GM19025 (cell line): ENCODE results near the gene PRKCD.

Experiments used
- ATAC-seq: cut with Tn5 transposase; IDR thresholded peaks from one replicate; pipeline ENCODE4 v1.9.1; 2021; ENCODE audit warnings: mild to moderate bottlenecking, low read depth, moderate library complexity; ENCODE audit not compliant: unreplicated experiment

PRKCD gene

DNA sequence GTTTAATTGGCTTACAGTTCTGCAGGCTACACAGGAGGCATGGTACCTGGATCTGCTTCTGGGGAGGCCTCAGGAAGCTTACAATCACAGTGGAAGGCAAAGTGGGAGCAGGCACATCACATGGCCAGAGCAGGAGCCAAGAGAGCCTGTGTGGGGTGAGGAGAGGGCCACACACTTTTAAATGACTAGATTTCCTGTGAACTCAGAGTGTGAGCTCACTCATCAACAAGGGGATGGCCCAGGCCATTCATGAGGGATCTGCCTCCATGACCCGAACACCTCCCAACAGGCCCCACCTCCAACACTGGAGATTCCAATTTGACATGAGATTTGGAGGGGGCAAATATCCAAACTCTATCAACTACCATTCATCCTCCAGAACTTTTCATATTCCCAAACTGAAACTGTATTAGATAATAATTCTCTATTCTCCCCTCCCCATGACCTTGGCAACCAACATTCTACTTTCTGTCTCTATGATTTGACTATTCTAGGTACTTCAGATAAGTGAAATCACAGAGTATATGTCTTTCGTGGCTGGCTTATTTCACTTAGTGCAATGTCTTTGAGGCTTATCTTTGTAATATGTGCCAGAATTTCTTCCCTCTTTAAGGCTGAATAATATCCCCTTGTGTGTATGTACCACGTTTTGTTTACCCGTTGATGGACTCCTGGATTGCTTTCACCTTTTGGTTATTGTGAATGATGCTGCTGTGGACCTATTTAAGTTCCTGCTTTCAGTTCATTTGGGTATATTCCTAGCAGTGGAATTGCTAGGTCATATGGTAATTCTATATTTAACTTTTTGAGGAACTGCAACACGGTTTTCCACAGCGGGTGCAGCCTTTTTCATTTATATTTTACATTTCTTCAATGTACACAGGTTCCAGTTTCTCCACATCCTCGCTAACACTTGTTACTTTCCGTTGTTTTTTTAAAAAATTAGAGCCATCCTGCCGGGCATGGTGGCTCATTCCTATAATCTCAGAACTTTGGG is 51.0 kb downstream of the PRKCD start:
- ATAC-seq: no peak

DNA sequence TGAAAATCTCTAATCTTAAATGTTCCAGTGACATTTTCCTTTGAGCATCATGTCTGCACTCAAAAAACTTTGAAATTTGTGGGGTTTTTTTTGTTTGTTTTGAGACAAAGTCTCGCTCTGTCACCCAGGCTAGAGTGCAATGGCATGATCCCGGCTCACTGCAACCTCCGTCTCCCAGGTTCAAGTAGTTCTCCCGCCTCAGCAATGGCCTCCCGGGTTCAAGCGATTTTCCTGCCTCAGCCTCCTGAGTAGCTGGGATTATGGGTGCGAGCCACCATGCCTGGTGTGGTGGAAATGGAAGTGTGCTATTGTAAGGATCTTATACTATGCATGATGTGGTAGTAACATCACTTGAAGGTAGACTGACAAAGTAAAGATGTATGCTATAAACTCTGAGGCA is 52.3 kb downstream of the PRKCD start:
- no peak for ATAC-seq

DNA sequence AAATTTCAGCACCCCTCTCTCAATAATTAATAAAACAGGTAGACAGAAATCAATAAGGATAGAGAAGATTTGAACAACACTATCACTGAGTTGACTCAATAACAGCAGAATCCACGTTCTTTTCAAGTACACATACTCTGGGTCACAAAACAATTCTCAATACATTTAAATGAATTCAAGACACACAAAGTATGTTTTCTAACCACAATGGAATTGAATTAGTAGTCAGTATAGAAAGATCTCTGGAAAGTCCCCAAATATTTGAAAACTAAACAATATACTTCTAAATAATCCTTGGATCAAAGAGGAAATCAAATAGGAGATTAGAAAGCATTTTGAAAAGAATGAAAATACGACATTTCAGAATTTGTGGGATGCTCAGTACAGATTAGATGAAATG is 54.8 kb downstream of the PRKCD start:
- no peak for ATAC-seq

DNA sequence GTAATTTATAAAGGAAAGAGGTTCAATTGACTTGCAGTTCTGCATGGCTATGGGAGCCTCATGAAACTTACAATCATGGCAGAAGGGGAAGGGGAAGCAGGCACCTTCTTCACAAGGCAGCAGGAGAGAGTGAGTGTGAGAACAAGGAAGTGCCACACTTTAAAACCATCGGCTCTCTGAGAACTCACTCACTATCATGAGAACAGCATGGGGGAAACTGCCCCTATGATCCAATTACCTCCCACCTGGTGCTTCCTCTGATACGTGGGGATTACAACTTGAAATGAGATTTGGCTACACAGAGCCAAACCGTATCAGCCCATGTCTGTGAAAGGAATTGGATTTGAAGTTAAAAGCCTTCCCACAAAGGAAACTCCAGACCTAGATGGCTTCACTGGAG is 55.7 kb downstream of the PRKCD start:
- no peak for ATAC-seq

DNA sequence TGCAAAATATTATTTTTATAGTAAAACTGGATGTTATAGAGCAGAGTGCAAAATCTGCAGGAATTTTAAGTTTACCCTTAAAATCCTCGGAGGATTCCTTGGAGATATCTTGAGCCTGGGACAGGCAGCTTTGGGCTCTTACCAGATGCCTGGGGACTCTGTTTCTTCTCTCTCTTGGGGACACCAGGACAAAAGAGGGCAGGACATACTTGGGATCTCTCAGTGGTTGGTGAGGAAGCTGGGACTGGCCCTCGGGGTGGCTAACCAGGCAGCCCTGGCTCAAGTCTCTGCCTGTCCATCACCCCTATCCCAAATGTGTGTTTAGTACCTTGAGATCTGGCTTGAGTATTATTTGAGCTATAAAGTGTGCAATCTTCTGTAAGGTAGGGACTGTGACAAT is 56.2 kb downstream of the PRKCD start:
- ATAC-seq: no peak

DNA sequence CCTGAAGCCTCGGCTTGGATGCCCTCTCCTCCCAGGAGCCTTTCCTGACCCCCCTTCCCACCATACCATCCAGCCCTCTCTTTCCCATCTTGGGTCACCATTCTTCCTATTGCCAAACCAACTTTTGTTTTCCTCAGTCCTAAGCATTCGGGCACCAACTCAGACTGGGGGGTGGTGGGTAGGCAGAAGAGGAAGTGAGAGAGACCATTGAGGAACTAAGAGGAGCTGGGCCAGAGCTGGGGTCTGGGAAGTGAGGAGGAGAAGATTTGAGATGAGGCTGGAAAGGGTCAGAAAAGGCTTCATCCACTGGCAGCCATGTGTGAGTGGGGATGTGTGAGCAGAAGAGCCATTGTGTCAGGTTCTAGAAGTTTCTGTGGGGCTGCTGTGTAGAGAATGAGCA is 57.1 kb downstream of the PRKCD start:
- no peak for ATAC-seq

DNA sequence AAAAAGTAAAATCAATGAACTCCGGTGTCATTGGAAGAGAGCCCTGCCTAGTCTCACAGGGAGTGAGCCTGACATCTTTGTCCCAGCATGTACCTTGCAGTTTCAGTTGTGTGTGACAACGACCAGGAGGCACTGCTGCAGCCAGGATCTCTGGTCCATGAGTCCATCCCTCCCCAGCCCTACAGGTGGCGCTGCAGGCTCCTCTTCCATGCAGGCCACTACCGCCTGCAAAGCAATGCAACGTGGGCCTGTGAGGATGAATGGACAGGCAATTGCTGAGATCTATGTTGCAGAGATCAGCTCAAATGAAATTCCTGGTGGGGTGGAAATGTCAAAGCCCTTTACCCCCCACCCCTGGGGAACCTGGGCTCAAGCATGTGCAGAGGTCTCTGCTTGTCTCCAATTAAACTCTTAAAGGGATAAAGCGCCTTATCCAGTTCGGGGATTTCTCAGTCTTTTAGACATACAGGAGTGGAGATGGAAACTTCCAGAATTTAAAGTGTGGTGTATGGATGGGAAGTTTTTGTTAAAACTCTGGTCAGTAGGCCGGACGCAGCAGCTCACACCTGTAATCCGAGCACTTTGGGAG is 59.0 kb downstream of the PRKCD start:
- no peak for ATAC-seq

DNA sequence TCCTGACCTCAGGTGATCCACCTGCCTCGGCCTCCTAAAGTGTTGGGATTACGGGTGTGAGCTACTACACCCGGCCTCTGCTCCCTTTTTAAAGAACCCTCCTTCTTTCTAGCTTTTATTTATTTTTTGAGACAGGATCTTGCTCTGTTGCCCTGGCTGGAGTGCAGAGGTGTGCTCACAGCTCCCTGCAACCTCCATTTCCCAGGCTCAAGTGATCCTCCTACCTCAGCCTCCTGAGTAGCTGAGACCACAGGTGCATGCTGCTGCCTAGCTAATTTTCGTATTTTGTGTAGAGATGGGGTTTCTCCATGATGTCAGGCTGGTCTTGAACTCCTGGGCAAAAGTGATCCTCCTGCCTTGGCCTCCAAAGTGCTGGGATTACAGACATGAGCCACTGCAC is 60.3 kb downstream of the PRKCD start:
- no peak for ATAC-seq

DNA sequence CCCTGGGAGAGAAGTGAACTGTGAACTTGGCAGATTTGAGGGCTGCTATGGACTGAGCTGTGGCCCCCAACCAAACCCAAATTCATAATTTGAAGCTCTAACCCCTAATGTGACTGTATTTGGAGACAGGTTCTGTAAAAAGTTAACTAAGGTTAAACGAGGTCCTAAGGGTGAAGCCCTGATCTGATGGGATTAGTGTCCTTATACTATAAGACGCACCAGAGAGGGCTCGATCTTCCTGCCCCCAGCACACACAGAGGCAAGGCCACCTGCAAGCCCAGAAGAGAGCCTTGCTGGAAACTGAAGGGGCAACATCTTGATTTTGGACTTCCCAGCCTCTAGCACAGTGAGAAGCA is 60.8 kb downstream of the PRKCD start:
- no peak for ATAC-seq

DNA sequence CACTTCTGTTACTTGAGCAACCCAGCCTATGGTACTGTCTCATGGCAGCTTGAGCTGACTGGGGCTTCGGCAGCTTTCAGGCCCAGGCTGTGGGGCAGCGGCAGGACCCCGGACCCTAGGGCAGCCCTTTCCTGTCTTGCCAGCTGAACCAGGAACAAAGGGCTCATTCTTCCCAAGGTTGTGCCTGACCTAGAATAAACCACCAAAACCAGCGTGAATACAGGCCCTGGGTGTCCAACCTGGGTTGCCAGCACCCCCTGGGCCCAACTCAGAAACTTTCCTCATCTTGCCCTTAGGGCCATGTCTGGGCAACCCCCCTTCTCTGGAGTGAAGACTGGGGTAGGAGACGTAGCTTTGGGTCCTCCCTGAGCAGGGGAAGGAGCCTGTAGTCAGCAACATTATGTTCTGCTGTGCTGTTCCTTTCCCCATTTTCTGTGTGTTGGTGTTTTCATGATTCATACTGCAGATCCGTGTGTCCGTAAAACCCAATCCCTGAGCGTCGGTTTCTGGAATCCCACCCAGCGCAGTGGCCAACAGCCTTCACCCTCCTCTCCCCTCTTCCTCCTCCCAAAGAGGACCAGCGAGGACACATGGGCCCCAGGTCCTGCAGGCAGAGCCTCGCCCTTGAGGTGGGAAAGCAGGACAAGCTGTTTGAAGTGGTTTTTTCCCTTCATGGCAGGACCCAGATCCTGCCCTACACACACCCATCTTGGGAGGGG is 61.3 kb downstream of the PRKCD start:
- ATAC-seq: no peak

DNA sequence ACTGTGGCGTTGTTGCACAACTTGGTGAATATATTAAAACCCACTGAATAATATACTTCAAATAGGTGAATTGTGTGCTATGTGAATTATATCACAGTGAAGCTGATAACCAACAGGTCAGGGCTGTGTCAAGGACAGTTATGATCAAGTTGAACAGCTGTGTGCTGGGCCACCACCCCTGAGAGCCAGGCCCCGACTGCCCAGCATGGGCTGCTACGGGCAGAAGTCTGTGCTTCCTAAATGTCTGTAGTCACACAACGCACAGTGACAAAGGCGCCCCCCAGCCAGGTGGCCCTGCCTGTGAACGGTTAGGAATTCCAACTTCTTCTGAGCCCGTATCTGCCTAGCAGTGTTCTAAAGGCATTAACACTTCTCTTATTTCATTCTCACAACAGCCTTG is 62.0 kb downstream of the PRKCD start:
- ATAC-seq: no peak

DNA sequence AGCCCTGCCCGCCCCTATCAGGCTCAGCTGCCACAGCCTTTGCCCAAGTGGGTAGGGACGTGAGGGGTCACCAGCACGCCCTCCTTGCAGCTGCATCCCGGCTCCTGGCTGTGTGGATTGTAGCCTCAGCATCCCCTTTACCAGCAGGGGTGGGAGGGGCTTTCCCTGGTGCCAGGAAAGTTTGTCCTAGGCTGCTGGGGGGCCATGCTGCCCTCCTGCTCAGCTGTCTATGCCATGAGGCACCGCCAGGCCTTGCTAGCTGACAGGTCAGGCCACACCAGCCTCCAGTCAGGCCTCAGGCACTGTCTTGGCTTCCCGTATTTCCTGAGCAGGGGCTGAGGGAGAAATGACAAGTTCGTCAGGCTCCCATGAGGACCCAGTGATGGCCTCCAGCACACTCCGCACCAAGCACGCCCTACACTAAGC is 62.5 kb downstream of the PRKCD start:
- ATAC-seq: no peak

DNA sequence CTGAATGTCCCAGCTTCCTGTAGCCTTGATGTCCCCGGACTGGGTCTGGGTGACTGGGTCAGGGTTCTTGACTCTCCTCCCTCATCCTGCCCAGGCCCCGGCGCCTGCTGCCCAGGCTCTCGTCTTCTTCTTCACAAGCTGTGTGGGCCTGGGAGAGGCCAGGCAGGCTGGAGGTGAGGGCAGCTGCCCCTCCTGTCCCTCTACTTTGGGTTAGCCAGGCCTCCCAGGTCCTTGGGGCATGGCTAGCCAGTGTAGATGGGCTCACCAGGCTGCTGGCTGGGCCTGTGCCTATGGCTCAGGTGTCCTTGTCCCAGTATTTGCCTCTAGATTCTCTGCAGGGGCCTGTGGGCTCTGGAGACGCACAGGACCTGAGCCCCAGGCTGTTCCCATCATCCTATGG is 63.0 kb downstream of the PRKCD start:
- ATAC-seq: no peak

DNA sequence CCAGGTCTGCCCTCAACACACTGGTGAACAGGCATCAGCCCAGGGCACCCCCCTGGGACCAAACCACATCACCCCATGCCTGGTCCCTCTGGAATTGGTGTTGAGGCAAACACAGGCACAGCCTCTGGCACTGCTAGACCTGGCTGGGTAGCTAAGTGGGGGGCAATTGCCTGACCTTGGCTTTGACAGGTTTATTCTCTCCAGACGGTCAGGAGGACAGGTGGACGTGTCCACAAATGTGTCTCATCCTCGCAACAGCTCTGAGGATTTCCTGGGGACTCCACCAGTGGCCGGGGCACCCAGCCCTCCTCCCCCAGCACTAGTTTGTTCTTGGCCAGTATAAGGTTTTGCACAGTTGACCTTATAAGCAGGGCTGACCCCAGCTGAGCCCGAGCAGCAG is 63.5 kb downstream of the PRKCD start:
- no peak for ATAC-seq

DNA sequence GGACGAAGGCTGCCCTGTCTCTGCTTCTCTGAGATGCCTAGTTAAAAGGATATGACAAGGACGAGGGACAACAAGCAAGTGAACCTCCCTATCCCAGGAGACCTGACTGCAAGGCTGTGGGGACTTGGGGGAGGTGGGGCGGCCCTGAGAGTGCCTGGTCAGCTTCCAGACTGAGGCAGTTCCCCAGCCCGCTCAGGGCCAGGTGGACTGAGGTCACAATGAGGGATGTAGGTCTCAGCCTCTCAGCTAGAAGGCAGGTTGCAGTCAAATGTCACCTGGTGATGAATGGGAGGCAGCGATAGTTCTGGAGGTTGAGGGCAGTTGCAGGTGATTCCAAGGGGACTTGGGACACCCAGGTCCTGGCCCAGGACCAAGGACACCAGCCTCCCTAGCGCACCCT is 64.2 kb downstream of the PRKCD start:
- ATAC-seq: no peak

DNA sequence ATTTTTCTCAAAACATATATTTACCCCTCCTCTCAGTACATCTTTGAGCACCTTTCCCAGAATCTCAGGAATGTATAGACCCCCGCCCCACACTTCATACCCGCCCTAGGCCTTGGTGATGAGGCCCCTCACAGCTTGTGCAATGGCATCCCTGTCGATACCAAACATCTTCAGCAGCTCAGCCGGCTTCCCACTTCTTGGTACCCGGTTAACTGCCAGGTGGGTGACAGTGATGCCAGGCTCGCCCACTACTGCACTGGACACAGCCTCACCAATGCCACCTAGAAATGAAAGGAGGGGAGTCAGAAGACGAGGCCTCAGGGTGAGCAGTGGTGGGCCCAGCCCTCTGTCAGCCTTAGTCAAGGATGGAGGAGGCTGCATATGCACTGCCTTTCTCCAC is 64.6 kb downstream of the PRKCD start:
- no peak for ATAC-seq

DNA sequence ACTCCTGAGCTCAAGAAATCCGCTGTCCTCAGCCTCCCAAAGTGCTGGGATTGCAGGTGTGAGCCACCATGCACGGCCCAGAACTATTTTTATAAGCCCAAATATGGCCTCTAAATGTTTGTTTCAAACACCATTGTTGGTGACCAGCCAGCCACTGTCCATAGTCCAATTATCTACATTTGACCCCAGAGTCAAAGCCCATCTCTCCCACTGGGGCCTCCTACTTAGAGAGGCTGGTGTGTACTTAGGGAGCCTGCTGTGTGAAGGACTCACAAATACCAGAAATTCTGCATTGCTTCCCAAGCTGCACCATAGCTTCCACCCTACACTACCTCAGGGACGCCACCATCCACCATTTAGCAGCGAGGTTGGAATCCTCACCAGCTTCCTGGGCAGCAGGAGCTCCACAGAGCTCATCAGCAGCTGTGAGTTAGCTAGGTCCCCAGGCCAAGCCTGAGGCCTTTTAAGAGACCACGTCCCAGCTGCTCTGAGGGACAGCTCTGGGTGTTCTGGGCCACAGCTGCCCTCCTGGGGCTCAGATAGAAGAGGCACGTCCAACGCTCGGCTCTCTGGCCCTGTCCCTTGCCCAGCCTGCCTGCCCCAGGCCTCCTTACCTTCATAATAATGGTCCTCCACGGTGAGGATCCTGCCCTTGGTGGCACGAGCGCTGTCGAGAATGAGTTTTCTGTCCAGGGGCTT is 65.3 kb downstream of the PRKCD start:
- ATAC-seq: no peak

DNA sequence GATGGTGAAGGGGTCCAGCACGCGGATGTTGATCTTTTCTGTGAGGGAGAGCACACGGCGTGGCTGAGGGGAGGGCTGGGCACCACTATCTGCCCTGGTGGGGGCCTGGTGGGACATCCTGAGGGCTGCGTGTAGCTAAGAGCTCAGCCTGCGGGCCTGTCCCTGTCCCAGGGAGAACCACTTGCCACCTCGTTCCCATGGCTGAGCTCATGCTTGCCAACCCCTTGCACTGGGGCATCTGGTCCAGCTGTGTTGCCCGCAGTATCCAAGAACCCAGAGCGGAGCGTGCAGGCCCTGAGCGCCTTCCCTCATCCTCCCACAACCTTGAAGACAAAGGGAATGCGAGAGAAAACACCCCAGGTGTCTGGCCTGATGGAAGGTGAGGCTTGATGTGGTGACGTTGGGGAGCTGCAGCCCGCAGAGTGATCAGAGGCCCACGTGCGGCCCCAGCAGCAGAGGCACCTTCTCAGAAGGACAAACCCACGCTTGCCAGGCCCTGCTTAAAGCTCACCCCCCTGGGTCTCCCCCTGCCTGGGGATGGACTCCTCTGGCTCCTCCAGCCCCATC is 65.9 kb downstream of the PRKCD start:
- no peak for ATAC-seq

DNA sequence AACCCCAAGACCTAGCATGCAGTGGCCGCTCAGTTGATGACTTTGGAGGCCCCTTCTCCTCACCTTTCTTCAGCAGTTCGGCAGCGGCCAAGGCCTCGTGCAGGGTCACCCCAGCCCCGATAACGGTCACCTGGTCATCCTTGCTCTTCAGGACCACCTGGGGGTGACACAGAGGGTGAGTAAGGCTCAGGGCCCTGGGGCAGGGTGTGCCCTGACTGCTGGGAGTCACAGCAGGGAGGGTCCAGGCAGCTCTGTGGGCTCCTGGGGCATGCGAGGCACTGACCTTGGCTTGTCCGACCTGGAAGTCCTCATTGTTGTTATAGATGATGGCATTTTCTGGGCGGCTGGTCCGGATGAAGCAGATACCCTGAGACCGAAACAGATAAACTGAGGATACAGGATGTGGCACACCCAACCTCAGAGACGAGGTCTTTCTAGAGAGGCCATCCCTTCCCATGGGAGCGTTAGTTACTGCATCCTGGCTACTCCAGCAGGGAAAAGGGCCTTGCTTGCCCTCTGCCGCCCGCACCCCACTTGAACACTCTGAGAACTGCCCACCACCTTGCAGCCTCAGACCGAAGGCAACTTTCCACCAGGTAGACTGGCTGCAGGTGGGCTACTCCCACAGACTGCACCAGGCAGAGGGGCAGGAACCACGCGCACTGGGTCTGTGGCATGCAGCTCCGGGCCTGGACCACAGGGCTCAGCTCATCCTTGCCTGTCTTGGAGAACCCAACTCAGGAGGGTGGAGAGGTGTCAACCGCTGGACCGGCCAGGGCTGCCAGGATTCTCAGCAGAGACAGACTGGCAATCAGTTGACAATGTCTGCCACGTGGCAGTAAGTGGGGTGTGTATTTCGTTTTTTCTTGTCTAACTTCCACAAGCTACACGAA is 67.2 kb downstream of the PRKCD start:
- ATAC-seq: no peak

DNA sequence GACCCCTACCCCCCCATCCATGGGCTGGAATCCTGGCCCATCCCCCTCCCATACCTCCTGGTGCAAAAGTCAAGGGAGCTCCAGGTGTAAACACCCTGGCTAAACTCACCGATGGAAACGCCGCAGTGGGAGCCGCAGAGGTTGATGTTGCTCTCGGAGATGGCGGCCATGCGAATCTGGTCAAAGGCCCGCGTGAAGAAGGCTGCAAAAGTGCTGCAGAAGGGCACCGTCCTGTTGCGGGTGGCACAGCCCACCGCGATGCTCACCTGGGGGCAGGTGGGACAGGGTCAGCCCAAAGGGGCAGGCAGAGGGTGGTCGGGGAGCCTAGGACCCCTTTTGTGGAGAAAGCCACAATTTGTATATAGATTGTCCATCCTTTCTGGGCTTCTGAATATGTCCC is 68.2 kb downstream of the PRKCD start:
- ATAC-seq: no peak
